CD14-positive monocyte (primary cell): ENCODE results near the gene CACNA2D1. TPM values are rescaled to one million over a fixed set of nuclear protein-coding genes. Genes with fewer than 3 reads are reported as not detected.

Source experiments
- DNase-seq, 3 donors: peaks; one replicate each; pipeline ENCODE4 v3.0.0-alpha.2; 2011 to 2022
- H2AFZ ChIP-seq: 2 replicates; pipeline ENCODE4 v1.6.0; 2012; ENCODE audit warnings: mild to moderate bottlenecking, low read depth, low read length, inconsistent platforms; ENCODE audit not compliant: insufficient read depth, poor library complexity, severe bottlenecking
- H3K27ac ChIP-seq, 2 donors: 1 replicate in 1 of 2; 2 replicates in 1 of 2; pipeline ENCODE4 v1.5.1; 2012 to 2013; ENCODE audit warnings: low read length in 2 of 2, control low read depth in 1 of 2, inconsistent platforms in 1 of 2, low read depth in 1 of 2, mild to moderate bottlenecking in 1 of 2
- H3K27me3 ChIP-seq, 2 donors: one replicate each; pipeline versions ENCODE4 v1.6.0 to v1.6.1; 2011 to 2013; ENCODE audit warnings: low read length in 2 of 2; ENCODE audit not compliant: control insufficient read depth in 2 of 2, insufficient read depth in 2 of 2
- H3K36me3 ChIP-seq, 2 donors: replicated peaks in 1 of 2; 1 replicate in 1 of 2; 2 replicates in 1 of 2; pipeline versions ENCODE4 v1.5.1 to v1.6.1; 2012 to 2013; ENCODE audit warnings: low read length in 2 of 2, control low read depth in 1 of 2, inconsistent platforms in 1 of 2, mild to moderate bottlenecking in 1 of 2; ENCODE audit not compliant: insufficient read depth in 2 of 2, control insufficient read depth in 1 of 2
- H3K4me1 ChIP-seq, 2 donors: 1 replicate in 1 of 2; 2 replicates in 1 of 2; pipeline versions ENCODE4 v1.5.1 to v1.6.1; 2012 to 2013; ENCODE audit warnings: low read length in 2 of 2, control low read depth in 1 of 2, inconsistent platforms in 1 of 2, mild to moderate bottlenecking in 1 of 2, moderate library complexity in 1 of 2; ENCODE audit not compliant: insufficient read depth in 2 of 2, control insufficient read depth in 1 of 2
- H3K4me2 ChIP-seq: replicated peaks from 2 replicates; pipeline ENCODE3; 2012; ENCODE audit warnings: low read length, moderate library complexity, mild to moderate bottlenecking; ENCODE audit not compliant: poor library complexity, severe bottlenecking; ENCODE audit errors: extremely low read depth
- H3K4me3 ChIP-seq, 3 experiments: fragments of 200-600 bp in 1 of 3; sonication (generic) in 1 of 3; replicated peaks in 1 of 3; 1 replicate in 2 of 3; 2 replicates in 1 of 3; pipeline ENCODE4 v1.5.1; 2011 to 2013; ENCODE audit warnings: low read length in 3 of 3, mild to moderate bottlenecking in 3 of 3, control low read depth in 2 of 3, low read depth in 2 of 3, inconsistent platforms in 1 of 3, moderate library complexity in 1 of 3
- H3K79me2 ChIP-seq: 2 replicates; pipeline ENCODE4 v1.6.0; 2012; ENCODE audit warnings: mild to moderate bottlenecking, control low read depth, inconsistent platforms, low read length, moderate library complexity; ENCODE audit not compliant: insufficient read depth
- H3K9ac ChIP-seq: 2 replicates; pipeline ENCODE4 v1.6.0; 2017; ENCODE audit warnings: low read length, mild to moderate bottlenecking; ENCODE audit not compliant: insufficient read depth, poor library complexity, severe bottlenecking
- H3K9me3 ChIP-seq, 2 donors: replicated peaks in 1 of 2; 1 replicate in 1 of 2; 2 replicates in 1 of 2; pipeline versions ENCODE4 v1.5.1 to v1.6.1; 2012 to 2013; ENCODE audit warnings: low read length in 2 of 2, control low read depth in 1 of 2; ENCODE audit not compliant: control insufficient read depth in 1 of 2, insufficient read depth in 1 of 2
- H4K20me1 ChIP-seq: 2 replicates; pipeline ENCODE4 v1.6.0; 2012; ENCODE audit warnings: mild to moderate bottlenecking, low read length, control low read depth, moderate library complexity; ENCODE audit not compliant: insufficient read depth
- H3K27ac Mint-ChIP-seq, 7 donors: one replicate each; pipeline ENCODE4 v1.8.0; 2020; ENCODE audit warnings: mild to moderate bottlenecking in 7 of 7, mixed read lengths in 7 of 7, moderate library complexity in 6 of 7, inconsistent platforms in 2 of 7
- H3K27me3 Mint-ChIP-seq, 3 donors: one replicate each; pipeline ENCODE4 v1.8.0; 2021 to 2022; ENCODE audit warnings: low read depth in 3 of 3, mild to moderate bottlenecking in 3 of 3, mixed read lengths in 3 of 3, moderate library complexity in 3 of 3, inconsistent platforms in 1 of 3
- H3K36me3 Mint-ChIP-seq, 2 donors: one replicate each; pipeline ENCODE4 v1.8.0; 2020; ENCODE audit warnings: mixed read lengths in 2 of 2, inconsistent platforms in 1 of 2, mild to moderate bottlenecking in 1 of 2
- H3K4me1 Mint-ChIP-seq: one replicate; pipeline ENCODE4 v1.8.0; 2020; ENCODE audit warnings: mild to moderate bottlenecking, mixed read lengths
- H3K4me3 Mint-ChIP-seq, 2 donors: one replicate each; pipeline ENCODE4 v1.8.0; 2020; ENCODE audit warnings: mild to moderate bottlenecking in 2 of 2, mixed read lengths in 2 of 2, moderate library complexity in 1 of 2
- H3K9me3 Mint-ChIP-seq, 7 donors: one replicate each; pipeline ENCODE4 v1.8.0; 2020 to 2022; ENCODE audit warnings: mixed read lengths in 7 of 7, mild to moderate bottlenecking in 6 of 7, moderate library complexity in 6 of 7, inconsistent platforms in 2 of 7
- WGBS: methylation state at CpG from one replicate; pipeline ENCODE4 v1.1.5; 2013; ENCODE audit warnings: missing lambda C conversion rate; ENCODE audit not compliant: insufficient coverage; 5-methylcytosine and 5-hydroxymethylcytosine counted together
- intact Hi-C, 2 donors: fragments of 100-400 bp; cut with micrococcal nuclease; formaldehyde crosslinking; loops; one replicate each; pipeline versions ENCODE4 v1.15.0 to v1.15.1; 2023
- polyA plus RNA-seq, 3 donors: library from polyadenylated mRNA; depleted of rRNA in 1 of 3; unstranded in 2 of 3; stranded (reverse) in 1 of 3; fragments of 300-500 nt in 2 of 3; fragments of >200 nt in 1 of 3; fragmentation: Illumina TruSeq in 2 of 3; gene quantifications; 1 replicate in 2 of 3; 2 replicates in 1 of 3; pipeline ENCODE4 v1.2.3, GENCODE V29; 2012 to 2021
- TF ChIP-seq, protein P1 (sequence below): fragments of 200-600 bp; IDR thresholded peaks from one replicate; pipeline ENCODE4 v1.8.0; 2022; ENCODE audit warnings: antibody characterized with exemption, mild to moderate bottlenecking

CACNA2D1 gene
- polyA plus RNA-seq, 3 donors: 0.02 TPM; not detected in 2

DNA sequence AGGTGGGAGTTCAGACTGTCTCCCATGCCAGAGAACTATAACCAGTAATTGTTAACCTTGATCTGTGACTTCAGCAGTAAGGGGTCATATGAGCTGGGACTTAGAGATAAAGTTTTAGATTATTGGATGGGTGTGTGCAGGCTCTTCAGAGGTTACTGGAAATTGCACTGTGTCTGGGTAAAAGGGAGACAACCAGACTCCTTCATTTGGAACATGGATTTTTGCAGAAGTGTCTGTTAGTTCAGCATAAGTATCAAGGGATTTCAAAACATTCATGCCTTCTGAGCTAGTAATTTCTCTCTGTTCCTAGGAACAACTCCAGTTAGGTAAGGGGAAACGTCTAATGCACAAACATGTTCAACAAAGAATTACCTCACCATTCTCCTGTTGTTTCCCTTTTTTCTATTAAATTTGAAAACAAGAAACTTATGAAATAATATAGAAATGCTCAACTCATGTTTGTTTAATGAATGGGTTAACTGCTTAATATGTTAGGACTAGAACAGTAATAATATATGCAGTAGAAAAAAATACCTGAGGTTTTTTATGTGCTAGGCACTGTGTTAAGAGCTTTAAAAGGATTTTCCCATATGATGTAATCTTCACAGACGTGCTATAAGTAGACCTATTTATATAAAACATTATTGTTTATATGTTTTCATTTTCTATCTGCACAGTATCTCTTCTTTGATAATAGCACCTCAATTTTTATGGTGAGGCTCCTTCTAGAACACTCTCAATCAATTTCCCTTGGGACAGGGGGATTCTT, 233.0 kb downstream of the CACNA2D1 start:
- Histone ChIP-seq H2AFZ (no peak overlapping the region), H3K36me3 (no peaks in the 10 kb centered on the region), H3K4me2 (no peak overlapping the region), H3K4me3 (no peak overlapping the region), H3K9me3 (no peaks in the 10 kb centered on the region), H3K27ac (no peak overlapping the region), H3K9ac (no peak overlapping the region), H3K79me2 (no peaks in the 10 kb centered on the region), H4K20me1 (no peaks in the 10 kb centered on the region), H3K27me3 (no peaks in the 10 kb centered on the region), H3K4me1 (no peaks in the 10 kb centered on the region)
- no peak overlapping the region for H3K27ac Mint-ChIP-seq
- TF ChIP-seq, protein P1, sequence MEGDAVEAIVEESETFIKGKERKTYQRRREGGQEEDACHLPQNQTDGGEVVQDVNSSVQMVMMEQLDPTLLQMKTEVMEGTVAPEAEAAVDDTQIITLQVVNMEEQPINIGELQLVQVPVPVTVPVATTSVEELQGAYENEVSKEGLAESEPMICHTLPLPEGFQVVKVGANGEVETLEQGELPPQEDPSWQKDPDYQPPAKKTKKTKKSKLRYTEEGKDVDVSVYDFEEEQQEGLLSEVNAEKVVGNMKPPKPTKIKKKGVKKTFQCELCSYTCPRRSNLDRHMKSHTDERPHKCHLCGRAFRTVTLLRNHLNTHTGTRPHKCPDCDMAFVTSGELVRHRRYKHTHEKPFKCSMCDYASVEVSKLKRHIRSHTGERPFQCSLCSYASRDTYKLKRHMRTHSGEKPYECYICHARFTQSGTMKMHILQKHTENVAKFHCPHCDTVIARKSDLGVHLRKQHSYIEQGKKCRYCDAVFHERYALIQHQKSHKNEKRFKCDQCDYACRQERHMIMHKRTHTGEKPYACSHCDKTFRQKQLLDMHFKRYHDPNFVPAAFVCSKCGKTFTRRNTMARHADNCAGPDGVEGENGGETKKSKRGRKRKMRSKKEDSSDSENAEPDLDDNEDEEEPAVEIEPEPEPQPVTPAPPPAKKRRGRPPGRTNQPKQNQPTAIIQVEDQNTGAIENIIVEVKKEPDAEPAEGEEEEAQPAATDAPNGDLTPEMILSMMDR: no peak
- H3K36me3 Mint-ChIP-seq: no peaks in the 10 kb centered on the region
- intact Hi-C loops: no loop called here
- peaks cover 0 to 2% (median 0%) of the 10 kb centered on the region in 7 donors for H3K9me3 Mint-ChIP-seq
- H3K4me3 Mint-ChIP-seq: no peak overlapping the region
- no CpG with 5 or more reads among the region's 2 CpGs for WGBS
- H3K4me1 Mint-ChIP-seq: no peaks in the 10 kb centered on the region
- peaks cover 0 to 2% (median 2%) of the 10 kb centered on the region in 3 donors for H3K27me3 Mint-ChIP-seq
- no peak for DNase-seq

DNA sequence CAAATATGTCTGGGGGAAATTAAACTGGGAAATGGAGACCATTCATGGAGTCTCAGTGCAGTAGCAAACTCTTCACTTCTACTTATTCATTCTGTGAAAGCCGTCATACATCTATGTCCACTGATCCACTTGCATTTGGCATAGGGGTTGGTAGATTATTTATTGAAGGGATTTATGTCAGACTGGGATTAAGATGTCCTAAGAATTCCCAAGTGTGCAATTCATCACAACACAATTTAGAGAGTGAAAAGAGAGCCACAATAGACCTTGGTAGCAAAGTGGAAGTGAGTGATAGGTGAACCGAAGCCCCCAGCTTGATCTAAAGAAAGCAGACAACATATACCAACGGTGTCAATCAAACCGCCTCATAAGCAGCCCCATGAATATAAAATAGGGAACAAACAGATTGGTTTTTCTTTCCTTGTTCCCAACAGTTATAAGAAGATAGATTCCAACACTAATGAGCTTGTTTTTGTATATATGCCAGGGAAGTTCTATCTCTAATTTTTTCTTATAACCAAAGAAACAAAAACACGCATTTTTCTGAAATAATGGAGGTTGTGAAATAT, 234.3 kb downstream of the CACNA2D1 start:
- no CpG with 5 or more reads among the region's 5 CpGs for WGBS
- no peak for DNase-seq
- H3K9ac ChIP-seq: no peak overlapping the region
- no peak overlapping the region for H2AFZ ChIP-seq
- no peaks in the 10 kb centered on the region for H3K36me3 ChIP-seq
- H3K27ac ChIP-seq: no peak overlapping the region
- no peak overlapping the region for H3K4me3 ChIP-seq
- no peak overlapping the region for H3K27ac Mint-ChIP-seq
- H3K4me1 Mint-ChIP-seq: no peaks in the 10 kb centered on the region
- H3K4me2 ChIP-seq: no peak overlapping the region
- no peaks in the 10 kb centered on the region for H4K20me1 ChIP-seq
- H3K27me3 ChIP-seq: no peaks in the 10 kb centered on the region
- H3K9me3 Mint-ChIP-seq: peaks cover 0 to 2% (median 0%) of the 10 kb centered on the region in 7 donors
- H3K27me3 Mint-ChIP-seq: peaks cover 0 to 3% (median 2%) of the 10 kb centered on the region in 3 donors
- TF ChIP-seq, protein P1: no peak
- H3K9me3 ChIP-seq: no peaks in the 10 kb centered on the region
- no peaks in the 10 kb centered on the region for H3K36me3 Mint-ChIP-seq
- intact Hi-C loops: no loop called here
- no peaks in the 10 kb centered on the region for H3K79me2 ChIP-seq
- H3K4me1 ChIP-seq: no peaks in the 10 kb centered on the region
- H3K4me3 Mint-ChIP-seq: no peak overlapping the region
